ENCODE data around the gene MYRFL.

Gene MYRFL

DNA sequence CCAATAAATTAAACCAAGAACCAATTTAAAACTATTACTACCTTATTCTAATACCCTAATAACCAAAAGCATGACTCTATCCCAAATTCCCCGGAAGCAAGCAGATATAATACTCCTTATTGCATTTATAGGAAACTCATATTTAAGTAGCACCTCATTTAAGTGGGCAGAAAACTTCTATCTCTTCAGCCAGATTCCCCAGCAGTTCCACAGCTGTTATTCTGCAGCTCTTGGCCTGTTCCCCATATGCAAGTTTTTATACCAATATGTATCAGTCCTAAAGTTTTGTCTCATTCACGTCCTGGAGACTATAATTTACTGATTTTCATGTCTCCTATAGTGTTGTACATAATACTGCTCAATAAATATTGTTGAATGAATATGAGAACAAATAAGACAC is 106.5 kb downstream of the MYRFL start:
- Histone ChIP-seq H3K9me3 (ENCODE audit: low read length) (no peaks in the 10 kb centered on the region), H4K20me1 (ENCODE audit: insufficient read depth, low read length) (no peaks in the 10 kb centered on the region), H3K4me2 (ENCODE audit: low read length) (no peak overlapping the region), H3K79me2 (ENCODE audit: insufficient read depth, low read length) (no peaks in the 10 kb centered on the region), H3K9ac (ENCODE audit: low read length) (no peak overlapping the region), H3K27ac (ENCODE audit: low read depth, low read length, poor library complexity, severe bottlenecking) (peak overlapping the region; percentile 92), H3K36me3 (ENCODE audit: insufficient read depth, low read length) (no peaks in the 10 kb centered on the region), H2AFZ (ENCODE audit: low read length) (no peak overlapping the region), H3K27me3 (ENCODE audit: insufficient read depth, low read length) (no peaks in the 10 kb centered on the region), H3K4me3 (ENCODE audit: low read depth, low read length, poor library complexity, severe bottlenecking) (no peak overlapping the region), H3K4me1 (ENCODE audit: insufficient read depth, low read length, severe bottlenecking) (peaks cover 94% of the 10 kb centered on the region), H3F3A (ENCODE audit: insufficient read depth, low read length) (no peaks in the 10 kb centered on the region), H3K9me2 (ENCODE audit: low read depth, low read length) (no peaks in the 10 kb centered on the region)
- TF ChIP-seq EZH2 (IDR thresholded peaks at IDR 0.05; ENCODE audit: borderline replicate concordance, low read length): no peak
- TF ChIP-seq, protein P1, sequence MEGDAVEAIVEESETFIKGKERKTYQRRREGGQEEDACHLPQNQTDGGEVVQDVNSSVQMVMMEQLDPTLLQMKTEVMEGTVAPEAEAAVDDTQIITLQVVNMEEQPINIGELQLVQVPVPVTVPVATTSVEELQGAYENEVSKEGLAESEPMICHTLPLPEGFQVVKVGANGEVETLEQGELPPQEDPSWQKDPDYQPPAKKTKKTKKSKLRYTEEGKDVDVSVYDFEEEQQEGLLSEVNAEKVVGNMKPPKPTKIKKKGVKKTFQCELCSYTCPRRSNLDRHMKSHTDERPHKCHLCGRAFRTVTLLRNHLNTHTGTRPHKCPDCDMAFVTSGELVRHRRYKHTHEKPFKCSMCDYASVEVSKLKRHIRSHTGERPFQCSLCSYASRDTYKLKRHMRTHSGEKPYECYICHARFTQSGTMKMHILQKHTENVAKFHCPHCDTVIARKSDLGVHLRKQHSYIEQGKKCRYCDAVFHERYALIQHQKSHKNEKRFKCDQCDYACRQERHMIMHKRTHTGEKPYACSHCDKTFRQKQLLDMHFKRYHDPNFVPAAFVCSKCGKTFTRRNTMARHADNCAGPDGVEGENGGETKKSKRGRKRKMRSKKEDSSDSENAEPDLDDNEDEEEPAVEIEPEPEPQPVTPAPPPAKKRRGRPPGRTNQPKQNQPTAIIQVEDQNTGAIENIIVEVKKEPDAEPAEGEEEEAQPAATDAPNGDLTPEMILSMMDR (IDR thresholded peaks at IDR 0.05; ENCODE audit: low read length): no peak

DNA sequence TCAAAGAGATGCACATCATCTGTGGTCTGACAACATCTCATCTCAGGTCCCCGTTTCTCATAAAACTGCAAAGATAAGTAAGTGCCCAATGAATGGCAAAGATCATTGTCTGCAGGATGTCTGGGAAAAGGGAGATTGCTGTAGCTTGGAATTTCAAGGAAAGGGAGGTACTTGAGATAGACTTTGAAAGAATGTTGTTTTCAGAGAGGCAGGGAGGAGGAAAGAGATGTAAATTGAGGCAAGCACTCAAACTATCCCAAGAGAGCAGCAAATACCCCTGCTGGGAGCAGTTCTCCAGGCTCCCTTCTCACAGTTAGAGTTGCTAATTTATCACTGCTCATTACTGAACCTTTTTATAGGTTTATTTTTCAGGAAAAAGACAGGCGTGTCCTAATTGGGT is 107.1 kb downstream of the MYRFL start:
- peak overlapping the region; percentile 36 for H3K9ac ChIP-seq (ENCODE audit: low read length)
- no peaks in the 10 kb centered on the region for H3K79me2 ChIP-seq (ENCODE audit: insufficient read depth, low read length)
- H3K27me3 ChIP-seq (ENCODE audit: insufficient read depth, low read length): no peaks in the 10 kb centered on the region
- no peak overlapping the region for H2AFZ ChIP-seq (ENCODE audit: low read length)
- H3K9me2 ChIP-seq (ENCODE audit: low read depth, low read length): no peaks in the 10 kb centered on the region
- H3K4me1 ChIP-seq (ENCODE audit: insufficient read depth, low read length, severe bottlenecking): peaks cover 92% of the 10 kb centered on the region
- H3K4me3 ChIP-seq (ENCODE audit: low read depth, low read length, poor library complexity, severe bottlenecking): no peak overlapping the region
- no peaks in the 10 kb centered on the region for H3F3A ChIP-seq (ENCODE audit: insufficient read depth, low read length)
- H3K27ac ChIP-seq (ENCODE audit: low read depth, low read length, poor library complexity, severe bottlenecking): peak overlapping the region; percentile 92
- no peaks in the 10 kb centered on the region for H4K20me1 ChIP-seq (ENCODE audit: insufficient read depth, low read length)
- no peaks in the 10 kb centered on the region for H3K9me3 ChIP-seq (ENCODE audit: low read length)
- H3K4me2 ChIP-seq (ENCODE audit: low read length): peak overlapping the region; percentile 38; the same call in 1 of the 2 replicates
- H3K36me3 ChIP-seq (ENCODE audit: insufficient read depth, low read length): no peaks in the 10 kb centered on the region
- no peak for TF ChIP-seq EZH2 (IDR thresholded peaks at IDR 0.05; ENCODE audit: borderline replicate concordance, low read length)
- TF ChIP-seq, protein P1 (IDR thresholded peaks at IDR 0.05; ENCODE audit: low read length): no peak

DNA sequence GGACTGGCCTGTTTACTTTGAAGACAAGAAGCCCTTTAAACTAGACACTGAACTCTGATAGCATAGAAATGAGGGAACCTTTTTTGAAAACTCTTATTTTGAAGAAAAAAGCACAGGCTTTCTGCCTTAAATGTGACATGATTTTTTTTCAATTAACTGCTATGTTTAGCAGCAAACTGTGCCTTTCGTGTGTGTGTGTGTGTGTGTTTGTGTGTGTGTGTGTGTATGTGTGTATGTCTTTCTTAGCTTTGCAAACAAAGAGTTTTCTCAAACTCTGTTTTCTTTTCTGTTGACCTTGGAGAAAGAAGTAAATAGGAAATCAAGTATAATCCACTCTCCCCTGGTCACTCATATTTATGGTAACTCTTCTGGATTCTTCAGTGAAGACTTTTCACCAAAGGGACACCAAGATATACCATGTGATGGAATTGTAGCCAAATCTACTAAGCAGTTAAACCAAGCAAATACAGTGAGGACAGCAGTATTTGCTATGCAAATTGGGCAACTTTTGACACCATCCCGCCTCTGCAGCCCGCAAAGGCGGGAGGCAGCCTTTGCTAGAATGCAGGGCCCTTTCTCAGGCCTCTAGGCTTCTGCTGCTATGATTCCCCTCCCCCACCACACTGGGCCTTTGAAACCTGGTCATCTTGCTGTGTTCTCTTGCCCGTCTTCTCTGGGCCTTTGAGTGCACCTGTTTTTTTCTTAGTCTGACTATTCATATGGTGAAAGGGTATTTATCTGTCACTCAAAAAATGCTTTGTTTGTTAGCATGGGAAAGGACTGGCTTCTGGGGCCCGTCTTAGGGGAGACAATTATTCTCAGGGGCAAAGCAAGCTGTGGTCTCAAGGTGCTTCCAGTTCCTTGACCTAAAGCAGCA is 107.9 kb downstream of the MYRFL start:
- TF ChIP-seq EZH2 (IDR thresholded peaks at IDR 0.05; ENCODE audit: borderline replicate concordance, low read length): no peak
- TF ChIP-seq, protein P1 (IDR thresholded peaks at IDR 0.05; ENCODE audit: low read length): no peak
- peak overlapping the region; percentile 53 for H3K9ac ChIP-seq (ENCODE audit: low read length)
- no peak overlapping the region for H2AFZ ChIP-seq (ENCODE audit: low read length)

More for the DNA sequence above, 107.9 kb downstream of the MYRFL start:
- no peaks in the 10 kb centered on the region for H4K20me1 ChIP-seq (ENCODE audit: insufficient read depth, low read length)
- H3K27ac ChIP-seq (ENCODE audit: low read depth, low read length, poor library complexity, severe bottlenecking): peak overlapping the region; percentile 92
- no peaks in the 10 kb centered on the region for H3K27me3 ChIP-seq (ENCODE audit: insufficient read depth, low read length)
- H3K4me1 ChIP-seq (ENCODE audit: insufficient read depth, low read length, severe bottlenecking): peaks cover 85% of the 10 kb centered on the region
- H3K36me3 ChIP-seq (ENCODE audit: insufficient read depth, low read length): no peaks in the 10 kb centered on the region
- H3K9me2 ChIP-seq (ENCODE audit: low read depth, low read length): no peaks in the 10 kb centered on the region
- H3F3A ChIP-seq (ENCODE audit: insufficient read depth, low read length): no peaks in the 10 kb centered on the region
- H3K4me3 ChIP-seq (ENCODE audit: low read depth, low read length, poor library complexity, severe bottlenecking): peak overlapping the region; percentile 12
- peaks cover 5% of the 10 kb centered on the region; the same call in 1 of the 2 replicates for H3K9me3 ChIP-seq (ENCODE audit: low read length)
- no peaks in the 10 kb centered on the region for H3K79me2 ChIP-seq (ENCODE audit: insufficient read depth, low read length)
- H3K4me2 ChIP-seq (ENCODE audit: low read length): peak overlapping the region; percentile 38; the same call in 1 of the 2 replicates

All from OCI-LY1 (cell line).